Effector CD4-positive, alpha-beta T cell (primary cell): ENCODE data around the gene ZIC1.

ENCODE experiments used
- DNase-seq: peaks from one replicate; pipeline ENCODE4 v3.0.0-alpha.2; 2020

The ZIC1 gene

GRCh38 chr3:147396712-147397046, 12.5 kb upstream of the ZIC1 start:
- no peak for DNase-seq

- DNase-seq = no peak
Measured at GRCh38 chr3:147397155-147397874, 11.8 kb upstream of the ZIC1 start.

- no peak for DNase-seq
Measured at GRCh38 chr3:147397875-147398812, 11.0 kb upstream of the ZIC1 start.

GRCh38 chr3:147398813-147399534, 10.2 kb upstream of the ZIC1 start:
- no peak for DNase-seq

GRCh38 chr3:147400111-147400510, 9.1 kb upstream of the ZIC1 start:
- no peak for DNase-seq

GRCh38 chr3:147400999-147401398, 8.2 kb upstream of the ZIC1 start:
- DNase-seq = no peak

- no peak for DNase-seq
Measured at GRCh38 chr3:147401421-147401820, 7.7 kb upstream of the ZIC1 start.

DNA sequence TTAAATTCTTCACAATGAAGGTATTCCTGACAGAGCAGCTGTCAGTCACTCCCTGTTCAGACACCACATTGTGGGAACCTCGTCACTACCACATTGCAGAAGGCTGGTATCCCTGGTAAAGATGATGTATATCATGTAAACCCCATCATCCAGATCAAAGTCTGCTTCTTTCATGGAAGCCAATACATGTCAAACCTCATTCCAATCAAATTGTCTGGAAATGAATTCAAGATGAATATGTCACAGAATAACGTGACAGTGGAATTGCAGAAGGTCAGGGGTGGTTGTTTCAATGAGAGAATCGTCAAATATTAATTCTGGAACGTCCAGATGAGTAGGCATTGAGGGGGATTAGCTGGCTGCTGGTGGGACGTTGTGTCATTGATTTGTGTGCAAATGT, 7.0 kb upstream of the ZIC1 start:
- DNase-seq = no peak

GRCh38 chr3:147403511-147403910, 5.7 kb upstream of the ZIC1 start:
- DNase-seq = no peak

- DNase-seq = no peak
Measured at GRCh38 chr3:147404000-147404799, 5.0 kb upstream of the ZIC1 start.

GRCh38 chr3:147404800-147405230, 4.3 kb upstream of the ZIC1 start:
- DNase-seq = no peak

DNA sequence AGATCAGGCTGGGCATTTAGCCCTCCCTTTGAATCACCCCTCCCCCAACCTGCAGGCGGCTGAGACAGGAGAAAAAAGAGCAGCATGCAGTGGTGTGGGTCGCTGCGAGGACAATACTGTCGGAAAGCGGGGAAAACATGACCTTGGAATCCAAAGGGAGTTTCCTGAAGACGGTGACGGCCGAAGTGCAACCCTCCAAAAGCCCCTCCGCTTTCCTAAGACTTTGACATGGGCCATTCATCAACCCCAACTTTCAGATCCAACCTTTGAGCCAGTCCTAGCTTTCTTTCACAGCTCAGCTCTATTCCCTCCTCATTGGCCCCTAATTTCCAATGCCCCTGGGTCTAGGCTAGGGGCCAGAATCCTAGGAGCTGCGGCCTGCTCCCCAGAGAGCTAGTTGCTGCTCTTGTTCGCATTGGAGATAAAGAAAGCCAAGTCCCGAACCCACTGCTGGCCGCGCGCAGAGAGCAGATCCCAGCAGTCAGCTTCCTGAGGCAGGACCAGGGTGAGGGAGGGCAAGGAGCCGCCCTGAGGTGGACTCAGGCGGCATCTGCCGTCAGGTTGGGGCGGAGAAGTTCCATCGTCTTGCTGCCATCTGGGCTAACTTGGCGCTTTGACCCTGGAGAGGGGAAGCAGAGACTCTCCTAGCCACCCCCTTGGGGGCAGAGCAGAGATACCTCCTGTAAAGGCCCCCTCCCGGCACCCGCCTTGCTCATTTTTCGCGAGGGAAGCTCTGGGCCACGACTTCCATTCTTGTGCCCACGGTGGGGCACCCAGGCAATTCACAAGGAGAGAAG, 3.7 kb upstream of the ZIC1 start:
- DNase-seq = no peak

GRCh38 chr3:147406028-147406931, 2.9 kb upstream of the ZIC1 start, which contains the start of gene ZIC4:
ZIC4 (minus strand) TSS chr3:147406543; CDS start chr3:147402797, 3,746 bp downstream.
- no peak for DNase-seq

GRCh38 chr3:147407114-147407497, 2.1 kb upstream of the ZIC1 start:
- DNase-seq = no peak

DNA sequence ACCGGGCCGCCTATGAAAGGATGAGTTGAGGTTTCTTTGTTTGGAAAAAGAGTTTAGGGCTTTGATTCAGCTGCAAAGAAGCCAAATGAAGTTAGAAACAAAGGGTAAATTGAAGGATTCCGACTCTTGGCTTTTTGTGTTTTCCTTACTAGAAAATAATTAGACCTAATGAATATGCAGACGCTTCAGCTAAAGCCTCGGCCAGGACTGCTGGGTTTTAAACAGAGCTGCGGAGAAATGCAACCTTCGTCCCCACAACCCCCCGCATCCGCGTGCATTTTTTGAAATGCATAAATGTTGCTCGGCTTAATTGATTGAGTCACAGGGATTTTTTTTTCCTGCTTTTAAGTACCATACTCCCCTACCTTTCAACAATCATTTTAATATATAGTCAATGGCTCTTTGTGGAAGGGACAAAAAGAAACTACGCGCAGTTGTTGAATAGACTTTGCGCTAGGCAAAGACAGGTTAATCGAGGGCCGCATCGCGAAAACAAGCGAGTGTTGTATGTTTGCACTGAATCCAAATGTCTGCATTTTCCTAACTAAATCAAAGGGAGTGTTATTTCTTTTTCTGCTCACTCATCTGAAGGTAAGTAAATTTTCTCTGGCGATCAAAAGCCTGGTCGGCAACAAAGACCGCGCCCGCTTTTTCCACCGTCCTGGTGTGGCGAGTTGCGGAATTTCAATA, 1.5 kb upstream of the ZIC1 start:
- DNase-seq = no peak

DNA sequence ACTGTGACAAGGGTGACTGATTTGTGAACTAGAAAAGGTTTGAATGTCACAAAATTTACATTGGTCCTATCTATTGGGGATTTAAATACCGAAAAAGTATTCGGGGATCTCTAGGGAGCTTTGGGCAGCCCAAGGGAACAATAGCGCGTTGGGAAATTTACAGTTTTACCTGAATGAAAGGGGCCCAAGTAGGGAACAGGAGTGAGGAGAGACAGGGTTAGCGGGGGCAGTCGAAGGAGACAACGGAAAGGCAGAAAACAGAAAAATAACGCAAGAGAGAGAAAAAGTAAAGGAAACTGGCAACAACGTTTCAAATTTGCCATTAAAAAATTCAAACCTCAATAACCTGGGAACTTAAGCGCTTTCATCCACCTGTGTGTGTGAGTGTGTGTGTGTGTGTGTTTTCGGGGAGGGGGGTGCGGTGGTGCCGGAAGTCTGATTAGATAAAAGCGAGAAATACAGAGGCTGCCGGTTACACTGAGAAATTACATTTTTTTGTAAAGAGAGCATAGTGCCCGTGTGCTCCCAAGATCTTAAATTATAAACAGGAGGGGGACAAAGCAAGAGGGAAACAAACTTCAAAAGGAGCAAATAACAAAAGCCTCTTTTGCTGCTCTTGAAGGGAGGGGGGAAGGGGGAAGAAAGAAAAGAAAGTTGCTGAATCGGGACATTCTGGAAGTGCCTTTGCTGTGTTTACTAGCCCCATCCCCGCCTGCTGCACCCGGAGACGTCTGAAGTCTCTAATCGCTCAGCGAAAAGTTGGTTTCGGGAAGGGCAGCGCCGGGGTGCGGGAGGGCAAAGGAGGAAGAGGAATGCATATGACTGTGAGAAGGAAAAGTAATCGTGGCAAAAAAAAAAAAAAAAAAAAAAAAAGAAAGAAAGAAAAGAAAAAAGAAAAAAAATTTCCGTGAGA, 721 bp upstream of the ZIC1 start:
- no peak for DNase-seq

DNA sequence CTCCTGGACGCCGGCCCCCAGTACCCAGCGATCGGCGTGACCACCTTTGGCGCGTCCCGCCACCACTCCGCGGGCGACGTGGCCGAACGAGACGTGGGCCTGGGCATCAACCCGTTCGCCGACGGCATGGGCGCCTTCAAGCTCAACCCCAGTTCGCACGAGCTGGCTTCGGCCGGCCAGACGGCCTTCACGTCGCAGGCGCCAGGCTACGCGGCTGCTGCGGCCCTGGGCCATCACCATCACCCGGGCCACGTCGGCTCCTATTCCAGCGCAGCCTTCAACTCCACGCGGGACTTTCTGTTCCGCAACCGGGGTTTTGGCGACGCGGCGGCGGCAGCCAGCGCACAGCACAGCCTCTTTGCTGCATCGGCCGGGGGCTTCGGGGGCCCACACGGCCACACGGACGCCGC, 956 bp downstream of the ZIC1 start:
- DNase-seq = no peak

DNA sequence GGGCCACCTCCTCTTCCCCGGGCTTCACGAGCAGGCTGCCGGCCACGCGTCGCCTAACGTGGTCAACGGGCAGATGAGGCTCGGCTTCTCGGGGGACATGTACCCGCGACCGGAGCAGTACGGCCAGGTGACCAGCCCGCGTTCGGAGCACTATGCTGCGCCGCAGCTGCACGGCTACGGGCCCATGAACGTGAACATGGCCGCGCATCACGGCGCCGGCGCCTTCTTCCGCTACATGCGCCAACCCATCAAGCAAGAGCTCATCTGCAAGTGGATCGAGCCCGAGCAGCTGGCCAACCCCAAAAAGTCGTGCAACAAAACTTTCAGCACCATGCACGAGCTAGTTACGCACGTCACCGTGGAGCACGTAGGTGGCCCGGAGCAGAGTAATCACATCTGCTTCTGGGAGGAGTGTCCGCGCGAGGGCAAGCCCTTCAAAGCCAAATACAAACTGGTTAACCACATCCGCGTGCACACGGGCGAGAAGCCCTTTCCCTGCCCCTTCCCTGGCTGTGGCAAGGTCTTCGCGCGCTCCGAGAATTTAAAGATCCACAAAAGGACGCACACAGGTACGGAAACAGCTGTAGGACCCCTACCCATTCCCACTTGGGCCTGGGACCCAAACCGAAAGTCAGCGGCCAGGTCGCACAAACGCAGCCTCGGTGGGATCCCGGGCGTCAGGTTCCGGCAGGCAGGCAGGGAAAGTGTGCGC, 1.5 kb downstream of the ZIC1 start:
- DNase-seq = no peak
